ENCODE measurements around the gene ZNF740. TPM values are rescaled to one million over a fixed set of nuclear protein-coding genes. Genes with fewer than 3 reads are reported as not detected.

ZNF740 gene
- total RNA-seq, 2 donors from 2014 or later, result 10.1 to 21.4 TPM

DNA sequence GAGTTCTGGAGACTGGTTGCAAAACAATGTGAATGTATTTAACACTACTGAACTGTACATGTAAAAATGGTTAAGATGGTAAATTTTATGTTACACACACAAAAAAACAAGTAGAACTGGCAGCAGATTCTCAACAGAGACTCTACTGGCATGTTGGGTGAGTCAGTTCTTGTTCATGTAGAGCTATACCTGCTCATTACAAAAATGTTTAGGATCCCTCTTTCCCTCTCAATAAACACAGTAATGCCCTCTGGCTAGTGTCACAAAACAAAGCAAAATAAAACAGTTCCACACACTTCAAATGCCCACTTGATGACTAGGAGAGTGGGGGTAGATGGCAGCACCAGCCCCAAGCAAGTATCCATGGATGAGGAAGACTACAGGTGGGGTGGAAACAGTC is 13.7 kb upstream of the ZNF740 start:
- intact Hi-C loops (cut with DNase I), result no loop called here
- TF ChIP-seq, protein P1, sequence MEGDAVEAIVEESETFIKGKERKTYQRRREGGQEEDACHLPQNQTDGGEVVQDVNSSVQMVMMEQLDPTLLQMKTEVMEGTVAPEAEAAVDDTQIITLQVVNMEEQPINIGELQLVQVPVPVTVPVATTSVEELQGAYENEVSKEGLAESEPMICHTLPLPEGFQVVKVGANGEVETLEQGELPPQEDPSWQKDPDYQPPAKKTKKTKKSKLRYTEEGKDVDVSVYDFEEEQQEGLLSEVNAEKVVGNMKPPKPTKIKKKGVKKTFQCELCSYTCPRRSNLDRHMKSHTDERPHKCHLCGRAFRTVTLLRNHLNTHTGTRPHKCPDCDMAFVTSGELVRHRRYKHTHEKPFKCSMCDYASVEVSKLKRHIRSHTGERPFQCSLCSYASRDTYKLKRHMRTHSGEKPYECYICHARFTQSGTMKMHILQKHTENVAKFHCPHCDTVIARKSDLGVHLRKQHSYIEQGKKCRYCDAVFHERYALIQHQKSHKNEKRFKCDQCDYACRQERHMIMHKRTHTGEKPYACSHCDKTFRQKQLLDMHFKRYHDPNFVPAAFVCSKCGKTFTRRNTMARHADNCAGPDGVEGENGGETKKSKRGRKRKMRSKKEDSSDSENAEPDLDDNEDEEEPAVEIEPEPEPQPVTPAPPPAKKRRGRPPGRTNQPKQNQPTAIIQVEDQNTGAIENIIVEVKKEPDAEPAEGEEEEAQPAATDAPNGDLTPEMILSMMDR (IDR thresholded peaks at IDR 0.05), result no peak
- no peak for TF ChIP-seq POLR2A (IDR thresholded peaks at IDR 0.05)
- no peaks in the 10 kb centered on the region for H3K9me3 ChIP-seq
- H3K27me3 ChIP-seq, result no peaks in the 10 kb centered on the region
- no peak for ATAC-seq
- H3K4me3 ChIP-seq, result no peak overlapping the region
- no peak overlapping the region for H3K27ac ChIP-seq
- H3K4me1 ChIP-seq, result no peaks in the 10 kb centered on the region
- DNase-seq, result no peak
- peaks cover 0 to 3% of the 10 kb centered on the region in 2 donors for H3K36me3 ChIP-seq (replicated peaks in 1 of 2; ENCODE audit: insufficient read depth in 1 of 2, low read depth in 2 of 2)

DNA sequence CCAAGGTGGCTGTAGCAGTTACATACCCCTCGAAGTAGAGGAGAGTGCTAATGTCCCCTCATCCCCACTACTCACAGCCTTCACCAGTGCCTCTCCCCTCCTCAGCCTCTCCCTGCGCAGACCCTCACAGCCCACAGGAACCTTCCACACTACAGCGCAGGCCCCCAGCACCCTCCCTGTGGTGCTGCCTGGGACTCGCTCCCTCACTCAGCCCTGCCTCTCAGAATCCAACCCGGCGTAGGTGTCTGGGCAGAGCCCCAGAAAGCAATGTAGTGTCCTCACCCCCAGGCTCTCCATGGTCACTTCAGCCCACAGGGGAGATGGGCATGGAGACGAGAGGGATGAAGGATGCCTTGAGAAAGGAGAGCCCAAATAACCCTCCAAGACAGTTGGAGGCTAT is 10.9 kb upstream of the ZNF740 start:
- Histone ChIP-seq H3K4me1 (no peaks in the 10 kb centered on the region), H3K36me3 (replicated peaks in 1 of 2; ENCODE audit: insufficient read depth in 1 of 2, low read depth in 2 of 2) (peaks cover 0 to 3% of the 10 kb centered on the region in 2 donors), H3K27ac (no peak overlapping the region), H3K27me3 (no peaks in the 10 kb centered on the region), H3K9me3 (no peaks in the 10 kb centered on the region), H3K4me3 (no peak overlapping the region)
- ATAC-seq (no peak), DNase-seq (no peak)
- no peak for TF ChIP-seq POLR2A (IDR thresholded peaks at IDR 0.05)
- TF ChIP-seq, protein P1 (IDR thresholded peaks at IDR 0.05), result no peak
- 93 to 95% methylated on average over 4 to 7 of the region's 7 CpGs for whole genome bisulfite sequencing, 2 donors
- intact Hi-C loops (cut with DNase I), result no loop called here

DNA sequence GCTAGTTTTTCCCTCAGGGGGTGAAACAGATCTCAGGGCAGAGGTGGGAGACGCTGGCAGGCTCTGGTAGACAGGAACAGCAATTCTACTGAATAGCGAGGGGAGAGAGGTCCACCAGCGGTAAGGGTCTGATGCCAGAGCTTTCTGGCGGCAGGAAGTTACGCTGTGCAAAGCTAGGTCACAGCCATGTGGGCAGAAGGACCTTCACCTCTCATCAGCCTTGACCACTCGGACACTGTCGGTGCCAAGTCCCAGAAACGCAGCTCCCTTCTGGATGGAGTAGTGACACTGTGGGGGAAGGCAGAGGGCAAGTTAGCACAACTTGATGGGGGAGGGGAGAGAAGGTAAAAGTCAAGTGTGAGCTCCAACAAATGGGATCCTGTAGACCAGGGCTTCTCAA is 10.3 kb upstream of the ZNF740 start:
- ATAC-seq, result no peak
- intact Hi-C loops (cut with DNase I), result no loop called here
- H3K9me3 ChIP-seq, result no peaks in the 10 kb centered on the region
- peaks cover 0 to 3% of the 10 kb centered on the region in 2 donors for H3K36me3 ChIP-seq (replicated peaks in 1 of 2; ENCODE audit: insufficient read depth in 1 of 2, low read depth in 2 of 2)
- H3K4me1 ChIP-seq, result peaks cover 5% of the 10 kb centered on the region
- DNase-seq, result no peak
- no peaks in the 10 kb centered on the region for H3K27me3 ChIP-seq
- H3K27ac ChIP-seq, result no peak overlapping the region
- TF ChIP-seq, protein P1 (IDR thresholded peaks at IDR 0.05), result no peak
- TF ChIP-seq POLR2A (IDR thresholded peaks at IDR 0.05), result no peak
- H3K4me3 ChIP-seq, result no peak overlapping the region
- WGBS, 2 donors, result 85 to 92% methylated on average over 6 to 8 of the region's 8 CpGs

DNA sequence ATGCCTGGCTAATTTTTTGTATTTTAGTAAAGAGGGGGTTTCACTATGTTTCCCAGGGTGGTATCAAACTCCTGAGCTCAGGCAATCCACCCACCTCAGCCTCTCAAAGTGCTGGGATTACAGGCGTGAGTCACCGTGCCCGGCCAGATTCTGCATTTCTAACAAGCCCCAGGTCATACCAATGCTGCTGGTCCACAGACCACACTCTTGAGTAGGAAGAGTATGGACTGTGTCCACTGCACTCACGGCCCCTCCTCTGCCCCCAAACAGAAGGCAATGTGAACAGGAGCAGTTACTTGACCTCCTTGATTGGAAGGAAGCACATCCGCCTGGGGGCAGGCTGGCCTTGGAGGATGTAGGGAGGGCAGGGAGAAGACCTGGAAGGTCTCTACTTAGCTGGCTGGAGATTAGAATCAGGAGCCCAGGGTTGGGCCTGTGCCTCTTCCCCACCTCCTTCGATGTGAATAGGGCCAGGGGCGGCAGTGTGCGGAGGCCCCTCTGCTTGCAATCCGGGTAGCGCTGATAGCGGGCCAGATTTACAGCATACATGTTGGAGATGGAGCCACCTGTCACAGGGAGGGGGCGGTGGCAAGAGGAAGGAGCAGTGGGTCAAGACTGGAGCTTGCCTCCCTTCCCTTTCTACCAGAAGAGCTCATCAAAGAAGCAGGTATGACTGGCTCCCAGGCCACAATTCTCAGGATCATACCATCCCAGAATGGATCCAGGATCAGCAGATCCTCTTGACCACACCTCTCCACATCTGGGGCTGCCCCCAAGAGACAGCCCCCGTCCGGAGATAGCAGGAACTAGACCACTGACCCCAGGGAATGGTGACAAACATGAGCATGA is 9.4 kb upstream of the ZNF740 start:
- TF ChIP-seq POLR2A (IDR thresholded peaks at IDR 0.05), result no peak
- TF ChIP-seq, protein P1 (IDR thresholded peaks at IDR 0.05), result no peak
- no peaks in the 10 kb centered on the region for H3K27me3 ChIP-seq
- WGBS, 2 donors, result 83 to 88% methylated on average over 14 of the region's 14 CpGs
- H3K9me3 ChIP-seq, result no peaks in the 10 kb centered on the region
- ATAC-seq, result no peak
- no peak for DNase-seq
- peaks cover 6% of the 10 kb centered on the region for H3K4me1 ChIP-seq
- H3K4me3 ChIP-seq, result no peak overlapping the region
- H3K27ac ChIP-seq, result no peak overlapping the region
- peaks cover 0 to 3% of the 10 kb centered on the region in 2 donors for H3K36me3 ChIP-seq (replicated peaks in 1 of 2; ENCODE audit: insufficient read depth in 1 of 2, low read depth in 2 of 2)
- intact Hi-C loops (cut with DNase I), result no loop called here

Data from body of pancreas (tissue), 4 donors.